Activated naive CD4-positive, alpha-beta T cell treated with anti-CD3 and anti-CD28 coated beads, Interleukin-2, amount 10 ng/mL, durations not matched to agents 7 days and 5 days (primary cell): Measurements from ENCODE around the gene IQSEC2.

ENCODE experiments used
- CTCF ChIA-PET: fragments of 350-600 bp; sonication (Branson Sonifier 250); formaldehyde crosslinking; loops from one replicate; lab custom pipeline; 2021; ENCODE audit warnings: antibody characterized with exemption; lab: Charles Lee
- DNase-seq: peaks from one replicate; pipeline ENCODE4 v3.0.0-alpha.2; 2020
- H3K27ac Mint-ChIP-seq: one replicate; pipeline ENCODE4 v1.8.0; 2021; ENCODE audit warnings: mild to moderate bottlenecking, moderate library complexity, mixed read lengths
- H3K27me3 Mint-ChIP-seq: one replicate; pipeline ENCODE4 v1.8.0; 2021; ENCODE audit warnings: mild to moderate bottlenecking, mixed read lengths
- H3K36me3 Mint-ChIP-seq: one replicate; pipeline ENCODE4 v1.8.0; 2021; ENCODE audit warnings: mixed read lengths
- H3K4me1 Mint-ChIP-seq: one replicate; pipeline ENCODE4 v1.8.0; 2021; ENCODE audit warnings: mixed read lengths
- H3K4me3 Mint-ChIP-seq: one replicate; pipeline ENCODE4 v1.8.0; 2021; ENCODE audit warnings: mild to moderate bottlenecking, moderate library complexity, mixed read lengths
- H3K9me3 Mint-ChIP-seq: one replicate; pipeline ENCODE4 v1.8.0; 2021; ENCODE audit warnings: mixed read lengths

IQSEC2 gene

DNA sequence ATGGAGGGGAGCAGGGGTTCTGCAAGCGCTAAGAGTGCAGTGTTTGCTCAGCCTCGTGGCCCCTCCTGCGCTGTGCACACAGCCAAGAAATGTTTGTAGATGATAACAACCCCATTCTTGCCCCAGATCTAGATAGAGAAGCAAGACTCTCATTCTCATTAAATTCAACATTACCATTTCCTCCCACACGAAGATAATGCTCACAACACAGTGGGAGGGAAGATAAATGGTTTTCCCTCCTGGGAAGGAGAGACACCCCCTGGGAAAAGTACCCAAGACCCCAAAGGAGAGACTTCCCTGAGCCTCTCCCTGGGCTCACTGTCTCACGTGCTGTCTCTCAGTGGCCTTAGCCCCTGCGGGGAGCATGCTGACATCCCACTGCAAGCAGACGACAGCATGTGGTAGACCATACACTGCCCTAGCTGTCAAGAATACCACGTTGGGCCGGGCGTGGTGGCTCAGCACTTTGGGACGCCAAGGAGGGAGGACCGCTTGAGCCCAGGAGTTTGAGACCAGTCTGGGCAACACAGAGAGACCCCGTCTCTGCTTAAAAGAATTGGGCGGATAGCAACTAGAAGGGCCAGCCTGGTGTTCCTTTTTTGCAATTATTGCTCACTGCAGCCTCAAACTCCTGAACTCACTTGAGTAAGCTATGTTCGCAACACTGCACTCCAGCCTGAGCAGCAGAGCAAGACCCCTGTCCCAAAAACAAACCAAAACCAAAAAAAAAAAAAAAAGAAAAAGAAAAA is 34.9 kb upstream of the IQSEC2 start:
- H3K4me1 Mint-ChIP-seq: peaks cover 7% of the 10 kb centered on the region
- no peak overlapping the region for H3K4me3 Mint-ChIP-seq
- no peak for DNase-seq
- H3K27me3 Mint-ChIP-seq: peaks cover 44% of the 10 kb centered on the region
- no peak overlapping the region for H3K27ac Mint-ChIP-seq
- no peaks in the 10 kb centered on the region for H3K9me3 Mint-ChIP-seq
- H3K36me3 Mint-ChIP-seq: no peaks in the 10 kb centered on the region
- CTCF ChIA-PET: interaction anchor here (1.2 to 6.5 kb wide), 9 partner anchors 15 to 176 kb away, joined by 3 to 73 read pairs (median 5); partner anchors contain the start of gene HSD17B10

DNA sequence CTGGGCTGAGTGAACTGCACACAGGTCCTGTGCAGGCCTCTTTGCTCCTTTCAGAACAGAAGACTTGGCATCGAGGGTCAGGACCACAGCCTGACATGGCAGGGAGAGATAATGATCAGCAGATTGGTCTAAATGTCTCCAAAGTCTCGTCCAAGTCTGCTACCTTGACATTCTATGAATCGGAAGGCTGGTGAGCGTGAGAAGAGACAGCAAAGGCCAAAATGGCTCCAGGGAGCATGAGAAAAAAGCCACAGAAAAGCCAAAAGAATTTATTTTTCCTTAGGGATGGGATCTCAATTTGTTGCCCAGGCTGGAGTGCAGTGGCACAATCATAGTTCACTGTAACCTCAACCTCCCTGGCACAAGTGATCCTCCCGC is 32.3 kb upstream of the IQSEC2 start:
- CTCF ChIA-PET: interaction anchor here (0.5 to 4.9 kb wide), 15 partner anchors 10 to 234 kb away, joined by 3 to 51 read pairs (median 5); no protein-coding TSS in a partner anchor

DNA sequence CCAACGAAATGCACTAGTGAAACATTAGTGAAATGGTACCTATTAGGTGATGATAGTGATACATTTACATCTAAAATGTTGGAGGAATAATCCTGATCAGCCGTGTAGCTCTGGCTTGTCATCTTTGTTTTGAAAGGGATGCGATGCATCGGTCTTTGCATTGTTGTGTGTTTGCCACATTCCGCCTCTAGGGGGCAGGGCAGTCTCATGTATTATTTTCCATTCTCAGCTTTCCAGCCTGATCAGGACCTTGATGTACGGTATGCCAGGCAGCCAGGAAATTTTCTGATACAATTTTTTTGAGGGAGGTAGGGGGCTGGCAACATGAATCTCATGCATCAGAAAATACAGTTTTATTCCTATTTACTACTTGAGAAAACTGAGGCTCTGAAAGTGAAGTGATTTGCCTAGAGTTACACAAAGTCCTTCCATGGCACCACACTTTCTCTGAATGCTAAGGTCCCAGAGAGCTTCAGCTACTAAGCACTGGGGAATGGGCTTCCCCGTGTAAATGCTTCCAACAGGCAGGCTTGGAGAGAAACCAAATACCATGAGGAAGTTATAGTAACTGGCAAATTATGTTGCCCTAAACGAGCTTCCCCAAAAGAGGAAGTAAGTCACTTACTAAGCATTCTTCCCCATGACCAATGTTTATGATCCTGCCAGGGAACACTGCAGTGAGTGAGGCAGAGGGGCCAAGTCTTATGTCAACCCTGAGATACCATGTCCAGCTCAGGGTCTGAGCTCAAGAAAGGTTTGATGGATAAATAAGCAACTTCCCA is 31.8 kb upstream of the IQSEC2 start:
- no peaks in the 10 kb centered on the region for H3K36me3 Mint-ChIP-seq
- peak; percentile 65 for DNase-seq
- no peak overlapping the region for H3K4me3 Mint-ChIP-seq
- CTCF ChIA-PET: interaction anchor here (0.5 to 4.9 kb wide), 21 partner anchors 9 to 234 kb away, joined by 3 to 51 read pairs (median 4); no protein-coding TSS in a partner anchor
- H3K4me1 Mint-ChIP-seq: no peaks in the 10 kb centered on the region
- H3K9me3 Mint-ChIP-seq: no peaks in the 10 kb centered on the region
- H3K27me3 Mint-ChIP-seq: peaks cover 15% of the 10 kb centered on the region
- no peak overlapping the region for H3K27ac Mint-ChIP-seq

More for the DNA sequence above, 32.3 kb upstream of the IQSEC2 start:
- no peaks in the 10 kb centered on the region for H3K4me1 Mint-ChIP-seq
- H3K27ac Mint-ChIP-seq: no peak overlapping the region
- no peaks in the 10 kb centered on the region for H3K36me3 Mint-ChIP-seq
- H3K4me3 Mint-ChIP-seq: no peak overlapping the region
- DNase-seq: no peak
- H3K9me3 Mint-ChIP-seq: no peaks in the 10 kb centered on the region
- H3K27me3 Mint-ChIP-seq: peaks cover 21% of the 10 kb centered on the region

DNA sequence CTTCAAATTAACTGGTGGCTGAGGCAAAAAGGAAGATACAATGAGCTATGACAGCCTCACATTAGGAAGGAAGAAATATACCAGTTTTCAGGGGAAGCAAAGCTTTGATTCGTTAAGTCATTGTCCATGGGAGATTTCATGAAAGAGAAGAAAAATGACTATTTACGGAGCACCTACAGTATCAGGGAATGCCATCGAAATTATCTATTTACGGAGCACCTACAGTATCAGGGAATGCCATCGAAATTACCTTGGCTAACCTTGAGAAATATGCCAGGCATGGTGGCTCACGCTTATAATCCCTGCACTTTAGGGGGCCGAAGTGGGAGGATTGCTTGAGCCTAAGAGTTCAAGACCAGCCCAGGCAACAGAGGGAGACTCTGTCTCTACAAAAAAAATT is 28.5 kb upstream of the IQSEC2 start:
- Mint-ChIP-seq H3K36me3 (no peaks in the 10 kb centered on the region), H3K4me3 (no peak overlapping the region), H3K27ac (no peak overlapping the region), H3K9me3 (no peaks in the 10 kb centered on the region), H3K4me1 (no peaks in the 10 kb centered on the region), H3K27me3 (peaks cover 4% of the 10 kb centered on the region)
- CTCF ChIA-PET: interaction anchor here (0.8 kb wide), 1 partner anchor 26 kb away, joined by 3 read pairs; no protein-coding TSS in a partner anchor
- no peak for DNase-seq

DNA sequence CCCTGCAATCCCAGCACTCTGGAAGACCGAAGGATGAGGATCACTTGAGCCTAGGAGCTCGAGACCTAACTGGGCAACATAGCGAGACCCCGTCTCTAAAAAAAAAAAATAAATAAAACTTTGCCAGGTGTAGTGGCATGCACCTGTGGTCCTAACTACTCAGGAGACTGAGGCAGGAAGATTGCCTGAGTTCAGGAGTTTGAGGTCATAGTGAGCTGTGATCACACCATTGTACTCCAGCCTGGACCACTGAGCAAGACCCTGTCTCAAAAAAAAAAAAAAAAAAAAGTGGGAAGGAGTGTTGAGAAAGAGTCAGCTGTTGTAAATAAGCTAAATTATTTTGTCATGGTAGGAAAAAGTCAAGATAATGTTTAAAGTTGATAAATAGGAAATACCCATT is 27.5 kb upstream of the IQSEC2 start:
- DNase-seq: no peak
- no peaks in the 10 kb centered on the region for H3K9me3 Mint-ChIP-seq
- no peak overlapping the region for H3K27ac Mint-ChIP-seq
- no peak overlapping the region for H3K4me3 Mint-ChIP-seq
- peaks cover 4% of the 10 kb centered on the region for H3K27me3 Mint-ChIP-seq
- H3K36me3 Mint-ChIP-seq: no peaks in the 10 kb centered on the region
- CTCF ChIA-PET: no interaction called here
- no peaks in the 10 kb centered on the region for H3K4me1 Mint-ChIP-seq

DNA sequence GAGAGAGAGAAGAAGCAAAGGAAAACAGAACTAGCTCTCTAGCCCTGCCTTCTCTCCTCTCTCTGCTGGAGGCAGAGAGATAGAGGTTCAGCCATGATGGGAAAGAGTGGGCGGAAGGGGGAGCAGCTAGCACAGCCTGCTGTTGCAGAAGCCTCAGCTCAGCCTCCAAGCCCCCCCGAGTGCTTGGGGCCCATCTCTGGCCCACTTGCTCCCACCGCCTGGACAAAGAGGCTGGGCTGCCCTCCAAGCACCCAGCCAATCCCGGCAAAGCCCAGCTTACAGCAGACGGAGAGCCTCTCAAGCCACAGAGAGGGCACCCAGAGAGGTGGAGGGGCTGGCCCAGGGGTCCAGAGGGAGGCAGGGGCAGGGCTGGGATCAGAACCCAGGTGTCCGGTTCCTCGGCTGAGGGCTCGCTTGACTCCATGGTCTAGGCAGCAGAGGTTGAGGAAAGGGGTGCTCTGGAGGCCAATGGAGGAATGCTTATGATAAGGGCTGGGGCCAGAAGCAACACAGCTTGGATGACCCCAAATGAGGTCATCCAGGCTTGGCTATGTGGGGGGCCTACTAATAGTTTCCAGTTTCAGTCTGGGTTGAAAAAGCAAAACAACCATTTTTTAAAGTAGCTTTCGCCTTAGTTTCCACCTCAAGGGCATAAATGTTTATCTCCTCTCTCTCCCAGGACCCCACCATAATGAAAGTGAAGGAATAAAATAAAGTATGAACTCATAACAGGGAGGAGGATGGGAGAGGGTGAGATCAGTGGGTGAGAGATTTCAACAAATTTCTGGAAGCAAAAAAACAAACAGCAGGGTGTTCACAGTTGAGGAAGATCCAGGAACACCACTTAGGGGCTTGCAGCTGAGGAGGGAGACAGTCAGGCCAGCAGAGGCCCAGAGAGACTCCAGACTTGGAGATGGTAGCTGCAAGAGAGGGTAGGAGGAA is 24.9 kb upstream of the IQSEC2 start:
- CTCF ChIA-PET: interaction anchor here (0.6 kb wide), 1 partner anchor 138 kb away, joined by 4 read pairs; no protein-coding TSS in a partner anchor
- Mint-ChIP-seq H3K27ac (no peak overlapping the region), H3K27me3 (peaks cover 4% of the 10 kb centered on the region), H3K36me3 (no peaks in the 10 kb centered on the region), H3K4me1 (no peaks in the 10 kb centered on the region), H3K4me3 (no peak overlapping the region), H3K9me3 (no peaks in the 10 kb centered on the region)
- no peak for DNase-seq

DNA sequence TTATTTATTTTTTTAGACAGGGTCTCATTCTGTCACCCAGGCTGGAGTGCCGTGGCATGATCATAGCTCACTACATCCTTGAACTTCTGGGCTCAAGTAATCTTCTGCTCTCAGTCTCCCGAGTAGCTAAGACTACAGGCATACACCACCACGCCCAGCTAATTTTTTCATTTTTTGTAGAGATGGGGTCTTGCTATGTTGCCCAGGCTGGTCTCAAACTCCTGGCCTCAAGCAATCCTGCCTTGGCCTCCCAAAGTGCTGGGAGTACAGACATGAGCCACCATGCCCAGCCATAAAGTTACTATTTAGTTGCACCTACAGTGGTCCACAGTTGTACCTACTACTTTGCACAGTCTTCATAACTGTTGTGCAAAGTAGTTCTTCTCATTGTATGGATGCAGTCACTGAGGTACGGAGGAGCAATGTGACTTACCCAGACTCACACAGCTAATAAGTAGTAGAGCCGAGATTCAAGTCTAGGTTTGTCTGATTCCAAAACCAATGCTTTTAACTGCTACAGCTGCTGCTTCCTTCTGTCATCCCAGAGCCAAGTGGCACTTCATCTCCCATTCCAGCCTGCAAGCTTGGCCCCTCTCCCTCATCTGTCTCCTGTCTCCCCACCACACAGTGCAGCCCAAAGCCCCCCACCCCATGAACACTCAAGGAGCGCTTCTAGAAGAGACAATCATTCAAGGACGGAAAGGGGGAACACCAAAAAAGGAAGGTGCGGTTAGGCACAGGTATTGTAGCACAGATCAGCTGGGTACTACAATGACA is 24.0 kb upstream of the IQSEC2 start:
- no peaks in the 10 kb centered on the region for H3K9me3 Mint-ChIP-seq

DNA sequence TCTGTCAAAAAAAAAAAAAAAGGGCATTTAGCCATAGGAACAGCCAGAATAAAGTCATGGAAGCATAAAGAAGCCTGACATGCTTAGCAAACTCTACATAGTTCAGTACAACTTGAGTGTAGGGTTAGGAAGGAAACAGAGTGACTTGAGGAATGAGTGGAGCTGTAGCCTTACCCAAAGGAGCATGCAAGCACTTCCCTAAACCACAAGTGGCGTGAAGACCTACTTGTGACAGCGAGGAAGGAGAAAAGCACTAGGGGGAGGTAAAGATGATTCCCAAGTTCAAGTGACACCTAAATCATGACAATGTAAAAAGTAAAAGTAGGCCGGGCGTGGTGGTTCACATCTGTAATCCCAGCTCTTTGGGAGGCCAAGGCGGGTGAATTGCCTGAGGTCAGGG is 21.8 kb upstream of the IQSEC2 start:
- CTCF ChIA-PET: interaction anchor here (0.7 to 1.7 kb wide), 4 partner anchors 8 to 1891 kb away, joined by 3 to 4 read pairs (median 3); no protein-coding TSS in a partner anchor
- no peaks in the 10 kb centered on the region for H3K36me3 Mint-ChIP-seq
- no peak for DNase-seq
- H3K9me3 Mint-ChIP-seq: no peaks in the 10 kb centered on the region
- H3K27me3 Mint-ChIP-seq: peaks cover 11% of the 10 kb centered on the region
- no peaks in the 10 kb centered on the region for H3K4me1 Mint-ChIP-seq
- no peak overlapping the region for H3K27ac Mint-ChIP-seq
- no peak overlapping the region for H3K4me3 Mint-ChIP-seq

More for the DNA sequence above, 24.0 kb upstream of the IQSEC2 start:
- H3K4me3 Mint-ChIP-seq: no peak overlapping the region
- no peaks in the 10 kb centered on the region for H3K4me1 Mint-ChIP-seq
- H3K27me3 Mint-ChIP-seq: peaks cover 4% of the 10 kb centered on the region
- no peak for DNase-seq
- H3K27ac Mint-ChIP-seq: no peak overlapping the region
- no peaks in the 10 kb centered on the region for H3K36me3 Mint-ChIP-seq
- CTCF ChIA-PET: interaction anchor here (0.6 kb wide), 1 partner anchor 139 kb away, joined by 4 read pairs; no protein-coding TSS in a partner anchor

DNA sequence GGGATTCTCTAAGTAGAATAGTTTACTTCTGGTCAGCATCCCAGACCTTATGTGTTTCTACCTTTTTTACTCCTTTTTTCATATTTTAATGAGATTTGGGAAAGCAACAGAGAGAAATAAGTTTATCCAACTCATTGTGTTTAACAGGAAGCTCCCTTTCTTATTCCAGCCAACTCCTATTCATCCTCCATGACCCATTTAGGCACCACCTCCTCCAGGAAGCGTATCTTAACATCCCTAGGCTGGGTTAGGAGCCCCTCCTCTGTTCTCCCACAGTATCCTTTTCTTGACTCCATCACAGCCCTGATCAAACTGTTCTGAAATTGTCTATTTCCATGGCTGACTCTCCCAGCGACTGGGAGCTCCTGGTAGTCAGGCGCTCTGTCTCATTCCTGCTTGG is 18.8 kb upstream of the IQSEC2 start:
- Mint-ChIP-seq H3K4me3 (no peak overlapping the region), H3K4me1 (no peaks in the 10 kb centered on the region), H3K36me3 (no peaks in the 10 kb centered on the region), H3K27me3 (peaks cover 8% of the 10 kb centered on the region), H3K27ac (no peak overlapping the region), H3K9me3 (no peaks in the 10 kb centered on the region)
- CTCF ChIA-PET: interaction anchor here (0.6 kb wide), 1 partner anchor 18 kb away, joined by 3 read pairs; no protein-coding TSS in a partner anchor
- DNase-seq: no peak

DNA sequence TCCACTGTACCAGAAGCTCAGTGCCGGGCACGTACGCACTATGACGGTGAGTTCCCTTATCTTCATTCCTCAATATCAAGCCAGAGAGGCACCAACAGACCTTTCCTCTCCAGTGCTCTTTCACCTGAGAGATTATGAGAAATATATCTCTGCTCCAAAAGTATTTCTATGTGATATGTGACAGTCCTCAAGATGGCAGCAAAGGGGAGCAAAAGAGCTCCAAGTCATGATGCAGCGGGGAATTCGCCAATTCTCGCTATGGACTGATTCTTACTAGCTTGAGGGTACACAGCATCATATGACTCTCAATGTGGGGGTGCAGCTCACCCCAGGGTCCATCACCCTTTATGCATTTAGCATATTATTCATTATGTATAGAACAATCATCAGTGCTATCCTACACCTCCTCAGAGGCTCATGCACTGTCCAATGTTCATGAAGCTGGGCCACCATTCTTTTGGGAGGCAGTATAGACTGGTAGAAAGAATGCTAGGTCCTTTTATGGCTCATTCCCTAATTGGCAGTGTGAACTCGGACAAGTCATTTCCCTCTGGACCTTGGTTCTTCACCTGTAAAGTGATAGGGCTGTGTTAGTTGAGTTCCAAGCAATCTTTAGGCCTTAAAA is 12.8 kb upstream of the IQSEC2 start:
- Mint-ChIP-seq H3K4me3 (no peak overlapping the region), H3K36me3 (no peaks in the 10 kb centered on the region), H3K27ac (no peak overlapping the region), H3K4me1 (peaks cover 4% of the 10 kb centered on the region), H3K27me3 (no peaks in the 10 kb centered on the region), H3K9me3 (no peaks in the 10 kb centered on the region)
- CTCF ChIA-PET: interaction anchor here (1.1 to 1.7 kb wide), 5 partner anchors 9 to 215 kb away, joined by 3 to 6 read pairs (median 4); no protein-coding TSS in a partner anchor
- no peak for DNase-seq

DNA sequence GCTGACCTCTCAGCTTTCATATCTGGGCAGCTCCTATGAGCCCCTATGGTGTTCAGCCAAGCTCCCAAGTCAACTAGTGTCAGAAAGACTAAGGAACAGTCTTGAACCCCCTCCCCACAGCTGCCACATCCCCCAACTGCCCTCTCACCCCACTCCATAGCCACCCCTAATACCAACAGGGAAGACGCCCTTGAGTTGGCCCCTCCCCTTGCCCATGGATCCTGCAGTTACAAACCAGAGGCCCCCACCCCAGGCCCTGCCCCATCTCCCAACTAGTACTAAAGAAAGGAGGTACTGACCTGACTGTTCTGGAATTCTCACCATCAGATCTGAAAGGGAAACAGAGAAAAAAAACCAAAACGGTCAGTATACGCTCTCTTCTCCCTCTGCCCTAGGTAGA is 10.2 kb upstream of the IQSEC2 start:
- no peak for DNase-seq
- no peaks in the 10 kb centered on the region for H3K9me3 Mint-ChIP-seq
- H3K27me3 Mint-ChIP-seq: no peaks in the 10 kb centered on the region
- H3K4me3 Mint-ChIP-seq: no peak overlapping the region
- peaks cover 26% of the 10 kb centered on the region for H3K4me1 Mint-ChIP-seq
- H3K27ac Mint-ChIP-seq: no peak overlapping the region
- no peaks in the 10 kb centered on the region for H3K36me3 Mint-ChIP-seq
- CTCF ChIA-PET: no interaction called here

DNA sequence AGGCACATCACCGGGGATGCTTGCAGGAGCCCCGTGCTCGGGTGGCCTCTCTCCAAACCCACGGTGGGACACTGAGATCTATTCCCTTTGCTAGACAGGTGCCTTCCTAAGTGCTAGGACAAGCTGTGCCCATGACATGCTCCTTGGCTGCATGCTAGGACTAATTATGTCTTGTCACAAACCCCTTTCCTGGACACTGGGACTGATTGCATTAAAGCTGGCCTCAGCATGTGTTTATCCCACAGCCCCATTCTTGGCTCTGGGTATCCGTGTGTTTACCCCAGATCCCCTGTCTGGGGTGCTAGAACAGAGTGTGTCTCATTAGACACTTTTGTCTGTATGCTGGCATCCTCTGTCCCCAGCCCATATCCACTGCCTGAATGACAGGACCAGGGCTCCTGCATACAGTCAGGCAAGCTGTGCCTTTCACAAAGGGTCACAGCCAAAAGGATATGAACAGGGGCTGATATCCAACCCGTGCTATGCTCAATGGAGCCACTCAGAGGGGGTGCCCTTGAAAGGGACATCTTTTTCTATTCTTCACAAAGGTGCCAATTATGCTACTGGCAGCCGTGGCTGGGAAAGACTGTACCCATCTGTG is 9.2 kb upstream of the IQSEC2 start:
- H3K4me3 Mint-ChIP-seq: no peak overlapping the region
- CTCF ChIA-PET: interaction anchor here (1.1 to 1.2 kb wide), 2 partner anchors 9 to 27 kb away, joined by 3 read pairs; partner anchors contain the start of gene IQSEC2
- no peaks in the 10 kb centered on the region for H3K36me3 Mint-ChIP-seq
- H3K27ac Mint-ChIP-seq: no peak overlapping the region
- peaks cover 30% of the 10 kb centered on the region for H3K4me1 Mint-ChIP-seq
- DNase-seq: no peak
- no peaks in the 10 kb centered on the region for H3K9me3 Mint-ChIP-seq
- H3K27me3 Mint-ChIP-seq: no peaks in the 10 kb centered on the region
